Mammary epithelial cell (primary cell): ENCODE data around the gene SOX2.

Experiments
- EZH2 ChIP-seq: IDR thresholded peaks from 2 replicates; pipeline ENCODE4 v1.6.1; 2012; ENCODE audit warnings: low read length, inconsistent platforms, borderline replicate concordance
- TF ChIP-seq, protein P1 (sequence below), 2 donors: IDR thresholded peaks in 1 of 2; conservative IDR thresholded peaks in 1 of 2; 2 replicates each; pipeline ENCODE4 v1.5.1; 2011 to 2012; ENCODE audit warnings: inconsistent platforms in 2 of 2, low read length in 2 of 2, mild to moderate bottlenecking in 2 of 2, control low read depth in 1 of 2, low read depth in 1 of 2; ENCODE audit not compliant: insufficient read depth in 1 of 2; ENCODE audit errors: extremely low read depth in 1 of 2

DNA sequence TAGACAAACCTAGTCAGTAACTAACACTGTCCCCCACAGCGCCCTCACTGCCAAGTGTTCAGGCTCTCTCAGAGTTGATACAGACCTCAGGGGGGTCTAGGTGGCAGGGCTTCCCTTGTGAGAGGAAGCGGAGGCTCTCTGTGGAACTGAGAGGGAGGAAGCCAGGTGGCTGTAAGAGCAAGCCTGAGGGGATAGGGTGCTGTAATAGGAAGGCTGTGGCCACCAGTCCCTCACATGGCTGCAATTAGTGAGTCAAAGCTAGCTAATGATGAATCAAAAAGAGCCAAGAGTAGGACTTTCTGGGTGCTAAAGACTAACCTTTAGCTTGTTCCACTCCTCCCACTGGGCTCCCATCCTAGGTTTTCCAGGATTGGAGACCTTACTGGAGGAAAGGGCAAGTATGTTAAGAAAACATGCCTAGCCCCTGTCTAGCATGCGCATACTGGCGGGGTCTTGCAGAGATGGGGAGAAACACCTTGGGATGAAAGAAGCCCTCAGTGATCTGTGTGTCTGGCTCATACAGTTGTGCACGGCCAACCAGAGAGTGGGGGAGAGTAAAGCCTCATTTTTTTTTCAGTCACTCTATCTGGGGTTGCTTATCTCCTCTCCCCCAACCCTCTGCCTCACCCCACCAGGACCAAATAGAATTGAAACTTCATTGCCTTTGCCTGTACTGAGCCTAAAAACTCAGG lies 13.3 kb upstream of the SOX2 start:
- TF ChIP-seq, protein P1, sequence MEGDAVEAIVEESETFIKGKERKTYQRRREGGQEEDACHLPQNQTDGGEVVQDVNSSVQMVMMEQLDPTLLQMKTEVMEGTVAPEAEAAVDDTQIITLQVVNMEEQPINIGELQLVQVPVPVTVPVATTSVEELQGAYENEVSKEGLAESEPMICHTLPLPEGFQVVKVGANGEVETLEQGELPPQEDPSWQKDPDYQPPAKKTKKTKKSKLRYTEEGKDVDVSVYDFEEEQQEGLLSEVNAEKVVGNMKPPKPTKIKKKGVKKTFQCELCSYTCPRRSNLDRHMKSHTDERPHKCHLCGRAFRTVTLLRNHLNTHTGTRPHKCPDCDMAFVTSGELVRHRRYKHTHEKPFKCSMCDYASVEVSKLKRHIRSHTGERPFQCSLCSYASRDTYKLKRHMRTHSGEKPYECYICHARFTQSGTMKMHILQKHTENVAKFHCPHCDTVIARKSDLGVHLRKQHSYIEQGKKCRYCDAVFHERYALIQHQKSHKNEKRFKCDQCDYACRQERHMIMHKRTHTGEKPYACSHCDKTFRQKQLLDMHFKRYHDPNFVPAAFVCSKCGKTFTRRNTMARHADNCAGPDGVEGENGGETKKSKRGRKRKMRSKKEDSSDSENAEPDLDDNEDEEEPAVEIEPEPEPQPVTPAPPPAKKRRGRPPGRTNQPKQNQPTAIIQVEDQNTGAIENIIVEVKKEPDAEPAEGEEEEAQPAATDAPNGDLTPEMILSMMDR (conservative IDR thresholded peaks at IDR 0.05 in 1 of 2, IDR thresholded peaks at IDR 0.05 in 1 of 2; ENCODE audit: extremely low read depth in 1 of 2, insufficient read depth in 1 of 2, low read depth in 1 of 2, low read length in 2 of 2): no peak
- TF ChIP-seq EZH2: no peak
